Breast epithelium (tissue), 4 donors: ENCODE results near the gene SHISA8. TPM values are rescaled to one million over a fixed set of nuclear protein-coding genes. Genes with fewer than 3 reads are reported as not detected.

Experiments used
- DNase-seq, 2 donors: peaks; one replicate each; pipeline ENCODE4 v3.0.0-alpha.2; 2019; ENCODE audit warnings: low spot score in 2 of 2
- H3K27ac ChIP-seq, 2 donors: fragments of 200-600 bp; sonication (generic) in 1 of 2; one replicate each; pipeline ENCODE4 v1.5.1; 2016 to 2019; ENCODE audit warnings: mild to moderate bottlenecking in 1 of 2
- H3K27me3 ChIP-seq, 2 donors: fragments of 200-600 bp; sonication (generic) in 1 of 2; one replicate each; pipeline versions ENCODE4 v1.5.1 to v1.6.0; 2017 to 2019; ENCODE audit warnings: control low read depth in 1 of 2, mild to moderate bottlenecking in 1 of 2
- H3K36me3 ChIP-seq: fragments of 200-600 bp; one replicate; pipeline ENCODE4 v1.5.1; 2019
- H3K4me1 ChIP-seq, 2 donors: fragments of 200-600 bp; sonication (generic); one replicate each; pipeline ENCODE4 v1.5.1; 2016 to 2019; ENCODE audit warnings: control low read depth in 1 of 2
- H3K4me3 ChIP-seq, 3 donors: fragments of 200-600 bp; sonication (generic); 1 replicate in 2 of 3; 2 replicates in 1 of 3; pipeline ENCODE4 v1.5.1; 2016 to 2019; ENCODE audit warnings: mild to moderate bottlenecking in 3 of 3, moderate library complexity in 2 of 3
- H3K9me3 ChIP-seq, 2 donors: fragments of 200-600 bp; sonication (generic) in 1 of 2; one replicate each; pipeline ENCODE4 v1.5.1; 2016 to 2019; ENCODE audit warnings: control low read depth in 1 of 2
- POLR2A ChIP-seq: fragments of 450-650 bp; IDR thresholded peaks from one replicate; pipeline ENCODE4 v1.6.1; 2016; ENCODE audit warnings: antibody characterized with exemption, mild to moderate bottlenecking, moderate library complexity
- POLR2AphosphoS5 ChIP-seq, 3 donors: sonication (generic); formaldehyde crosslinking; IDR thresholded peaks; one replicate each; pipeline ENCODE4 v1.6.1; 2017; ENCODE audit warnings: antibody characterized with exemption in 3 of 3
- intact Hi-C: fragments of 100-400 bp; cut with DNase I; formaldehyde crosslinking; loops from one replicate; pipeline ENCODE4 v1.15.1; 2023; ENCODE audit warnings: low total_unique reads
- total RNA-seq, 3 donors: library from RNA; depleted of rRNA; stranded (reverse); fragments of >200 nt; gene quantifications; one replicate each; pipeline ENCODE4 v1.1.0, GENCODE V29; 2016
- TF ChIP-seq, protein P1 (sequence below), 3 donors: fragments of 450-650 bp; IDR thresholded peaks; one replicate each; pipeline ENCODE4 v1.5.1; 2016 to 2017; ENCODE audit warnings: antibody characterized with exemption in 3 of 3, mild to moderate bottlenecking in 3 of 3, moderate library complexity in 3 of 3

SHISA8 gene
- total RNA-seq, 3 donors from 2014 or later: not detected

GRCh38 chr22:41909310-41910049 is 5.4 kb downstream of the SHISA8 start:
- intact Hi-C loops: no loop called here
- Histone ChIP-seq H3K27me3 (peaks cover 18 to 47% of the 10 kb centered on the region in 2 donors), H3K9me3 (no peaks in the 10 kb centered on the region), H3K4me1 (peaks cover 10 to 15% of the 10 kb centered on the region in 2 donors), H3K4me3 (peak overlapping the region in 2 of 3 donors; percentile 35 to 67), H3K36me3 (no peaks in the 10 kb centered on the region), H3K27ac (no peak overlapping the region)
- no peak for DNase-seq
- TF ChIP-seq, protein P1, sequence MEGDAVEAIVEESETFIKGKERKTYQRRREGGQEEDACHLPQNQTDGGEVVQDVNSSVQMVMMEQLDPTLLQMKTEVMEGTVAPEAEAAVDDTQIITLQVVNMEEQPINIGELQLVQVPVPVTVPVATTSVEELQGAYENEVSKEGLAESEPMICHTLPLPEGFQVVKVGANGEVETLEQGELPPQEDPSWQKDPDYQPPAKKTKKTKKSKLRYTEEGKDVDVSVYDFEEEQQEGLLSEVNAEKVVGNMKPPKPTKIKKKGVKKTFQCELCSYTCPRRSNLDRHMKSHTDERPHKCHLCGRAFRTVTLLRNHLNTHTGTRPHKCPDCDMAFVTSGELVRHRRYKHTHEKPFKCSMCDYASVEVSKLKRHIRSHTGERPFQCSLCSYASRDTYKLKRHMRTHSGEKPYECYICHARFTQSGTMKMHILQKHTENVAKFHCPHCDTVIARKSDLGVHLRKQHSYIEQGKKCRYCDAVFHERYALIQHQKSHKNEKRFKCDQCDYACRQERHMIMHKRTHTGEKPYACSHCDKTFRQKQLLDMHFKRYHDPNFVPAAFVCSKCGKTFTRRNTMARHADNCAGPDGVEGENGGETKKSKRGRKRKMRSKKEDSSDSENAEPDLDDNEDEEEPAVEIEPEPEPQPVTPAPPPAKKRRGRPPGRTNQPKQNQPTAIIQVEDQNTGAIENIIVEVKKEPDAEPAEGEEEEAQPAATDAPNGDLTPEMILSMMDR (IDR thresholded peaks at IDR 0.05): no peak
- TF ChIP-seq POLR2AphosphoS5 (IDR thresholded peaks at IDR 0.05) (no peak), POLR2A (no peak)

GRCh38 chr22:41908411-41909309 is 6.2 kb downstream of the SHISA8 start:
- intact Hi-C loops: no loop called here
- H3K36me3 ChIP-seq: no peaks in the 10 kb centered on the region
- no peaks in the 10 kb centered on the region for H3K9me3 ChIP-seq
- TF ChIP-seq POLR2A: no peak
- no peak for TF ChIP-seq POLR2AphosphoS5 (IDR thresholded peaks at IDR 0.05)
- TF ChIP-seq, protein P1 (IDR thresholded peaks at IDR 0.05): no peak
- no peak for DNase-seq
- peaks cover 12 to 40% of the 10 kb centered on the region in 2 donors for H3K27me3 ChIP-seq
- H3K4me1 ChIP-seq: peaks cover 10 to 15% of the 10 kb centered on the region in 2 donors
- no peak overlapping the region for H3K27ac ChIP-seq
- no peak overlapping the region for H3K4me3 ChIP-seq

- DNase-seq: no peak
- Histone ChIP-seq H3K9me3 (no peaks in the 10 kb centered on the region), H3K27ac (no peak overlapping the region), H3K27me3 (peaks cover 7 to 31% of the 10 kb centered on the region in 2 donors), H3K4me1 (peaks cover 10 to 15% of the 10 kb centered on the region in 2 donors), H3K4me3 (no peak overlapping the region), H3K36me3 (no peaks in the 10 kb centered on the region)
- intact Hi-C loops: no loop called here
- TF ChIP-seq POLR2AphosphoS5 (IDR thresholded peaks at IDR 0.05) (no peak), POLR2A (no peak)
- TF ChIP-seq, protein P1 (IDR thresholded peaks at IDR 0.05): no peak
Measured at GRCh38 chr22:41907436-41908401, 7.2 kb downstream of the SHISA8 start.

GRCh38 chr22:41906822-41907221 is 8.1 kb downstream of the SHISA8 start:
- Histone ChIP-seq H3K27me3 (peaks cover 7 to 22% of the 10 kb centered on the region in 2 donors), H3K4me1 (peaks cover 10 to 15% of the 10 kb centered on the region in 2 donors), H3K9me3 (no peaks in the 10 kb centered on the region), H3K4me3 (no peak overlapping the region), H3K36me3 (no peaks in the 10 kb centered on the region), H3K27ac (no peak overlapping the region)
- intact Hi-C loops: no loop called here
- TF ChIP-seq, protein P1 (IDR thresholded peaks at IDR 0.05): no peak
- TF ChIP-seq POLR2A (no peak), POLR2AphosphoS5 (IDR thresholded peaks at IDR 0.05) (no peak)
- no peak for DNase-seq
